ENCODE measurements around the gene MIGA2. TPM values are rescaled to one million over a fixed set of nuclear protein-coding genes. Genes with fewer than 3 reads are reported as not detected.

The MIGA2 gene
- total and polyA plus RNA-seq, 2 of the 4 experiments (the other 2 are of a cell fraction): 12.5 to 25.3 TPM

- Histone ChIP-seq H3K4me2 (ENCODE audit: low read depth, low read length) (peak overlapping the region; percentile 99), H4K20me1 (ENCODE audit: insufficient read depth, low read length) (peaks cover 20% of the 10 kb centered on the region), H4K91ac (ENCODE audit: insufficient read depth, low read depth, low read length) (no peak overlapping the region), H3K14ac (replicated peaks; ENCODE audit: low read depth, low read length) (no peak overlapping the region), H2BK15ac (ENCODE audit: low read depth, low read length) (no peak overlapping the region), H3K18ac (ENCODE audit: low read depth, low read length) (no peak overlapping the region), H3K27ac (ENCODE audit: insufficient read depth, low read length) (no peak overlapping the region), H2AK9ac (replicated peaks; ENCODE audit: low read depth, low read length, poor library complexity) (peak overlapping the region; percentile 98), H2BK20ac (ENCODE audit: low read depth, low read length) (no peak overlapping the region), H3K9me3 (ENCODE audit: control insufficient read depth, insufficient read depth, low read length) (no peaks in the 10 kb centered on the region), H2AK5ac (ENCODE audit: low read depth, low read length) (peak overlapping the region; percentile 35), H3K9me1 (ENCODE audit: insufficient read depth, low read length) (peaks cover 19% of the 10 kb centered on the region), H3K56ac (ENCODE audit: extremely low read depth, insufficient read depth, low read length) (no peak overlapping the region), H3K79me1 (ENCODE audit: low read depth in 1 of 2, low read length in 2 of 2) (peaks cover 18 to 51% of the 10 kb centered on the region in 2 experiments), H3K9ac (ENCODE audit: low read depth, low read length) (no peak overlapping the region), H3K27me3 (ENCODE audit: control insufficient read depth, insufficient read depth, low read length) (no peaks in the 10 kb centered on the region), H3K4me3 (ENCODE audit: insufficient read depth, low read depth, low read length) (0 out of 2 replicates have a peak overlapping the region, but pooled peaks have one; percentile 96), H2BK120ac (ENCODE audit: low read depth, low read length) (no peak overlapping the region), H4K5ac (ENCODE audit: low read depth, low read length) (no peak overlapping the region), H3K23ac (ENCODE audit: low read depth, low read length) (peak overlapping the region; percentile 87; the same call in 1 of the 2 replicates), H2BK5ac (ENCODE audit: low read depth, low read length, poor library complexity, severe bottlenecking) (no peak overlapping the region), H3K4me1 (ENCODE audit: control insufficient read depth, insufficient read depth, low read length) (peaks cover 27% of the 10 kb centered on the region), H4K8ac (ENCODE audit: low read depth in 2 of 2, low read length in 2 of 2) (no peak overlapping the region), H3K4ac (ENCODE audit: low read depth, low read length) (no peak overlapping the region), H3K36me3 (ENCODE audit: control insufficient read depth, insufficient read depth, low read length) (no peaks in the 10 kb centered on the region), H2AFZ (replicated peaks; ENCODE audit: low read length, poor library complexity) (peak overlapping the region; percentile 36)
- DNase-seq (peak; percentile 24), ATAC-seq (ENCODE audit: low read depth) (no peak)
- ChIA-PET CTCF (no interaction called here), POLR2A (ENCODE audit: unreplicated experiment) (no interaction called here)
- TF ChIP-seq RAD21 (IDR thresholded peaks at IDR 0.05; ENCODE audit: low read length) (no peak), CEBPB (IDR thresholded peaks at IDR 0.05; ENCODE audit: low read depth, low read length) (no peak), MAFK (IDR thresholded peaks at IDR 0.05; ENCODE audit: low read depth, low read length) (no peak), MXI1 (IDR thresholded peaks at IDR 0.05; ENCODE audit: borderline replicate concordance, low read depth, low read length) (no peak), FOS (IDR thresholded peaks at IDR 0.05; ENCODE audit: low read depth, low read length) (no peak), NFE2L2 (IDR thresholded peaks at IDR 0.05; ENCODE audit: low read depth, low read length) (no peak), USF2 (IDR thresholded peaks at IDR 0.05; ENCODE audit: low read depth, low read length) (no peak), MAZ (IDR thresholded peaks at IDR 0.05; ENCODE audit: borderline replicate concordance, low read depth, low read length) (no peak), CTCF (conservative IDR thresholded peaks at IDR 0.05; ENCODE audit: low read depth, low read length) (no peak)
- intact Hi-C loops (cut with micrococcal nuclease) (loop anchor here (5.0 kb wide), 1 partner anchor 174 kb away; no protein-coding TSS in a partner anchor), in situ Hi-C loops (cut with MboI; ENCODE audit: low sequenced_read_pairs) (no loop called here), dilution Hi-C loops (cut with HindIII; ENCODE audit: low sequenced_read_pairs, unreplicated experiment) (no loop called here)
- no TSS peak for BruUV-seq (replicated peaks)
- WGBS, 2 experiments (ENCODE audit: extremely low coverage in 2 of 2, insufficient read length in 1 of 2): 27% methylated on average over 3 of the region's 17 CpGs; no CpG with 5 or more reads in 1 of the 2 experiments
Measured at GRCh38 chr9:129026442-129027223, 9.8 kb upstream of the MIGA2 start.

Measured in IMR-90 (cell line).